Measurements from ENCODE around the gene TMEM191B.
"Not testable (repeated sequence)": the region's sequence is repeated elsewhere in the genome, so short reads cannot be mapped to it uniquely, and the experiment has no call there.

The TMEM191B gene

DNA sequence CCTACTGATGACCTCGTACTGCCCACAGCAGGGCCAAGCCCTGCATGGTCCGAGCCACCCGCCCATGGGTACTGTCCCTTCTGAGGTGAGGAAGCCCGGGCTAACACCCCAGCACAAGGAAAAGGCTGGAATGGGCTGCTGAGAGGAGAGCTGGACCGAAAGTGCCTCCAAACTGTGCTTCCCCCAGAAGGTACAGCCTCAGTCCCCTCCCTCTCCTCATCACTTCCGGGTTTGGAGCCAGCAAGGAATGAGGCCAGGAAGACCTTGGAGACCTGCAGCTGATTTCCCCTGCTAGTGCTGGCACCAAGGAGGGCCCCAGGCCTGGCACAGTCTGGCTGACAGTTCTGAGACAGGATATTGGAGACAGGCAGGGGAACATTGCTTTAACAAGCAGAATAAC, 31.3 kb downstream of the TMEM191B start:
- DNase-seq, result not testable (repeated sequence)

GRCh38 chr22:18560099-18560974, 32.7 kb downstream of the TMEM191B start:
- DNase-seq, result not testable (repeated sequence)

DNA sequence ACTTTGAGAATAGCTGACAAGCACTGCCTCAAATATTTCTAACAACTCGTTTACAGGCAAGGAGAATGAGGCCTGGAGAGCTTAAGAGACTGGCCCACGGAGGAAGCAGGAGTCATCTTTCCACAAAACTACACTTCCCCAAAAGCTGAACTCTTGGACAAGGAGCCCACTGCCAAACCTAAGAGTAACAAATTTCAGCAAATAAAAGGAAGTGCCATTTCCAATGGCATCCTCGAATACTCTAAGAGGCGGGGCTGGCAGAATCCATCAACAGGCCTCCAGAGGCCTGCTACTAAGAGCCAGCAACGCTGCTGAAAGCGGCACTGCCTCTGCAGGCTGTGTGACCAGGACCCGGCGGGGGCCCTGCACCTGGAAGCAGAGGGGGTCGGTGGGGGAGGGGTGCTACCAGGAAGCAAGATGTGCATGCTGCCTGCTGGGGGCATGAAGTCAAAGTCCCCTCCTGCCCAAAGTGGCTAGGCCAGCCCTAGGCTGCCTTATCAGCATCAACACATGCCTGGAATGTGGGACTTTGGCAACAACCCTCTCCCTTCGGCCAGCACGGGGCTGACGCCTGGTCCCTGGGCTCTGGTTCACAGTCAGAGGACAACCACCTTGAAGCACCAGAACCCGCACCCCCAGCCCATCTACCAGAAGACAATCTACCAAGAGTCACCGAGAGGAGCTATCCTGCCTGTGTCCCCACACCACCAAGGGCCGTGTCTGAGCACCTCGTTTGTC, 43.1 kb downstream of the TMEM191B start:
- DNase-seq, result not testable (repeated sequence)

DNA sequence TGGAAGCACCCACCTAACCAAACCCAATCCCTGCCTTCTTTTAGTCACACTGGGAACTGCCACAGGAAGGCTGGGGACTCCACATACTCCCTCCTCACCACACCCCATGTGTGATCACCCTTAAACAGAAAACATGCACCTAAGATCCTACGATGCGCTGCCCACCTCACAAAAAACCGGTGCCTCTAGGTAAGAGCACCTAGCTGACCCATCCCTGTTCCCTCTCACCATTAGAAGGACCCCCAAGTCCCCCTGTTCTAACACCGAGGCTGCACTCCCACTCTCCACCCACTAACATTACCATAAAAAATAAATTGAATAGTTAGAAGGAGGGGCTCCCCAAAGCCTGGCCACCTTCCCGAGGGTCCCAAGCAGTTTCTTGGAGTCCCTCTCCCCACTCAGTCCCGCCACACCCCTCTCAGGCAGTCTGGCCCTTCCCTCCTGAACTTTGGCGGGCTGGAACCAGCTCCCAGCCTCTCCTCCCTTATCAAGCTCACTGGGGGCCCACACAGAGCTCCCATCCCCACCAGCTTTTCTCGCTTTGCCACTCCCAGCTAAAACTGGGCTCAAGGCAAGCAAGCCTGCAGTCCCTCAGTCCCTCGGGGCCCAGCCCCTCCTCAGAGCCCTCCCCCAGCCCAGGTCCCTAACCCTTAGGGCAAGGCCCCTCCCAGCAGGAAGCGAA, 46.0 kb downstream of the TMEM191B start:
- not testable (repeated sequence) for DNase-seq

- not testable (repeated sequence) for DNase-seq
Observed at GRCh38 chr22:18574555-18574954, 47.0 kb downstream of the TMEM191B start.

- DNase-seq, result not testable (repeated sequence)
Observed at GRCh38 chr22:18575686-18576085, 48.1 kb downstream of the TMEM191B start.

DNA sequence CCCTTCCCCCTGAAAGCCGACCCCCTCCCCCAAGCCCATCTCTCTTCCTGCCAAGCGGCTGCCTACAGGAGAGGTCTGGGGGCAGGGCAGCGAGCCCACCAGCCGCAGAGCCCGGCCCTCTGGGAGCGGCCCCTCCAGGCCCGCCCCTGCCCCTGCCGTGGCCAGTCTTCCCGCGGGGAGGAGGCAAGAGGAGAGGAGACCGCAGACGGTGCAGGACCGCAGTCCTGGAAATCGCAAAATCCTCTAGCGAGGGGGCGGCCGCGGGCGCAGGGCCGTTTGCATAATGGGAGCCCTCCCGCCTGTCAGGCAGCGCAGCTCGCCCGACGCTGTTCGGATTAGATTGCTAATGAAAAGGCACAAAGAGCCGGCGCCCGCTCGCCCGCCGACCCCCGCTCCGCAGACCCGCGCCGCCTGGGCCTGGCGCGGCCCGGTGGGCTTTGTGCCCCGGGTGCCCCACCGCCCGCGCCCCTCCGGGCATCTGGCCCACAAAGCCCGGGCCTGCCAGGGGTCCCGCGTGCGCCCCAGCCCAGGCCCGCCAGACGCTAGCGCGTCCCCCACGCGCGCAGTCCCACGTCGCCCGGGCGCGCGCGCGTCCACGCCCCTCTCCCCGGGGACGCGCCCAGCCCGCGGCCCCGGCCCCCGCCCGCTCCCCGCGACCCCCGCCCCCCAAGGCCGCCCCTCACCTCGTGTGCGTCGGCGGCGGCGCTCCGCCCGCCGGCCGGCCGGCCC, 49.7 kb downstream of the TMEM191B start:
- not testable (repeated sequence) for DNase-seq

- DNase-seq, result not testable (repeated sequence)
Observed at GRCh38 chr22:18577847-18578246, 50.2 kb downstream of the TMEM191B start.

All from GOT3 (cell line).